SK-N-MC (cell line): Measurements from ENCODE around the gene PARD3.

Source experiments
- EZH2 ChIP-seq: fragments of 200-600 bp; sonication (generic); IDR thresholded peaks from one replicate; pipeline ENCODE4 v1.6.1; 2017; ENCODE audit warnings: antibody characterized with exemption
- FOXP2 ChIP-seq: optimal IDR thresholded peaks from 2 replicates; pipeline ENCODE3; 2011; ENCODE audit warnings: mild to moderate bottlenecking, moderate library complexity; ENCODE audit not compliant: insufficient read depth; ENCODE audit errors: extremely low read length, control extremely low read depth
- POLR2AphosphoS5 ChIP-seq: IDR thresholded peaks from 2 replicates; pipeline ENCODE4 v1.6.1; 2012; ENCODE audit warnings: mild to moderate bottlenecking, low read depth, low read length, borderline replicate concordance

GRCh38 chr10:34213805-34214197 lies 601.3 kb downstream of the PARD3 start:
- TF ChIP-seq POLR2AphosphoS5, result no peak
- no peak for TF ChIP-seq EZH2
- TF ChIP-seq FOXP2, result no peak
